Epithelial cell of esophagus (primary cell): Measurements from ENCODE around the gene CUBN.

ENCODE experiments used
- DNase-seq: peaks from one replicate; pipeline ENCODE4 v3.0.0; 2010; ENCODE audit warnings: low read depth
- H3K4me3 ChIP-seq: 2 replicates; pipeline ENCODE4 v1.5.1; 2011; ENCODE audit warnings: mild to moderate bottlenecking, low read length, control low read depth
- TF ChIP-seq, protein P1 (sequence below): IDR thresholded peaks from 2 replicates; pipeline ENCODE4 v1.5.1; 2011; ENCODE audit warnings: low read depth, mild to moderate bottlenecking, low read length, control low read depth, inconsistent platforms; ENCODE audit not compliant: insufficient read depth; ENCODE audit errors: missing control alignments

The CUBN gene

DNA sequence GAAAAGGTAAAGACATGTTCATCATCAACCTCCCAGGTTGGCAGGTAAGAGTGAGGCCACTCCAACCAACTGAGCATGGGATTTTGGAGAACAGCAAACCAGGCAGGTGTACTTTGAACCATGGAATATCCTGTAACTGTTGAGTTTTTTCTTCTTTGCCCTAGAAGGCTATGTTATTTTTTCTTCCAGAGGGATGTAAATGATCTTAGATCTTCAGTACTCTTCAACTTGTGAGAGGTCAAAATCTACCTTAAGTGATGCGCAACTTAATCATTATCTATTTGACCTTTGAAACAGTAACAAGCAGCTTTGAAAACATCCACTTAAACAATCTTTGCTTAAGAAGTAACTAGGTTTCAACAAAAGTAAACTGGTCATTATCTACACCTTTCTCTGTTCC, at the start of gene CUBN:
CUBN (minus strand) TSS at position 71 of the 400 bp plus-strand sequence; CDS start at position 25, 46 bp downstream.
- DNase-seq, result no peak
- TF ChIP-seq, protein P1, sequence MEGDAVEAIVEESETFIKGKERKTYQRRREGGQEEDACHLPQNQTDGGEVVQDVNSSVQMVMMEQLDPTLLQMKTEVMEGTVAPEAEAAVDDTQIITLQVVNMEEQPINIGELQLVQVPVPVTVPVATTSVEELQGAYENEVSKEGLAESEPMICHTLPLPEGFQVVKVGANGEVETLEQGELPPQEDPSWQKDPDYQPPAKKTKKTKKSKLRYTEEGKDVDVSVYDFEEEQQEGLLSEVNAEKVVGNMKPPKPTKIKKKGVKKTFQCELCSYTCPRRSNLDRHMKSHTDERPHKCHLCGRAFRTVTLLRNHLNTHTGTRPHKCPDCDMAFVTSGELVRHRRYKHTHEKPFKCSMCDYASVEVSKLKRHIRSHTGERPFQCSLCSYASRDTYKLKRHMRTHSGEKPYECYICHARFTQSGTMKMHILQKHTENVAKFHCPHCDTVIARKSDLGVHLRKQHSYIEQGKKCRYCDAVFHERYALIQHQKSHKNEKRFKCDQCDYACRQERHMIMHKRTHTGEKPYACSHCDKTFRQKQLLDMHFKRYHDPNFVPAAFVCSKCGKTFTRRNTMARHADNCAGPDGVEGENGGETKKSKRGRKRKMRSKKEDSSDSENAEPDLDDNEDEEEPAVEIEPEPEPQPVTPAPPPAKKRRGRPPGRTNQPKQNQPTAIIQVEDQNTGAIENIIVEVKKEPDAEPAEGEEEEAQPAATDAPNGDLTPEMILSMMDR, result no peak
- no peak within 1 kb of the TSS for H3K4me3 ChIP-seq

DNA sequence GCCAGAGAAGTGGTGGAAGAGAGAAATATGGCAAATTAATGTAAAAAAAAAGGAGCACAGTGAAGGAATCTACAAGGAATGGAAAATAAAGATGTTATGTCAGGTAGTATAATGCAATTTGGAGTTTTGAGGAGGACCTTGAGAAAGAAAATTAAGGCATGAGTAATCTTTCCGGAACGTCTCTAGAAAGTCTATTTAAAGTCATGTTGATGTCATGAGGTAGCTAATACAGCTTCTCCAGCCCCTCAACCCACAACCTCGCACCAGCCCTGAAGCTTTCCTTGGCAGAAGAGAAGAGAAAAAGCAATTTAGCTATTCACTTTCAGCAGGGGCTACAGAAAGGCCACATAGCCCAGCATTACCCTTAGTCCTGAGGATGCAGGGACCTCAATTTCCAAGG, 49.4 kb upstream of the CUBN start:
- no peak for DNase-seq
- TF ChIP-seq, protein P1, result no peak
- no peak overlapping the region for H3K4me3 ChIP-seq

DNA sequence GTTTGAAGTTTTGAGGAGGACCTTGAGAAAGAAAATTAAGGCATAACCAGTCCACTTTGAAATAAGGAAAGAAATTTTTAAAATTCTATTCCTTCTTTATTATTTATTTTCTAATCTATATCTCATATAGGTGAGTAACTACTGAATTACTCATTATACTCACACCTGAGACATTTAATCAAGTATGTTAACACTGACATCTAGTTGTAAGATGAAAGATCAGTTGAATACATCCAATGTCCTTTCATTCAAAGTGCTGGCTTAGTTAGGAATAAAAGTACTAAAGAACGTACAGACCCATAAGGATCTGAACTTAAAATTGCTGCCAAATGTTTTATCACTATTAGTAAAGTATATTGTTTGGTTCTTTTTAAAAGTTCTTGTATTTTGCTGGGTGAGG, 48.4 kb upstream of the CUBN start:
- H3K4me3 ChIP-seq, result no peak overlapping the region
- peak; percentile 43 for DNase-seq
- TF ChIP-seq, protein P1, result no peak

DNA sequence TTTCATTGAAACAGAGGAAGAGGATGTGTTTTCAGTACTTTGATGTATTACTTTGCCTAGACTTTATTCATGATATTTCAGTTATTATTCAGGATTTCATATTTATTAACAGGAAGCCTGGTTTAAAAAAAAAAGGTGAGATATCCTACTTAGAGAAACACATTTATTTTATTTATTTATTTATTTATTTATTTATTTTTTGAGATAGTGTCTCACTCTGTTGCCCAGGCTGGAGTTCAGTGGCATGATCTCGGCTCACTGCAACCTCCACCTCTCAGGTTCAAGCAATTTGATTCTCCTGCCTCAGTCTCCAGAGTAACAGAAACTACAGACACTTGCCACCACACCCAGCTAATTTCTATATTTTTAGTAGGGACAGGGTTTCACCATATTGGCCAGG, 47.4 kb upstream of the CUBN start:
- no peak overlapping the region for H3K4me3 ChIP-seq
- no peak for DNase-seq
- TF ChIP-seq, protein P1, result no peak

DNA sequence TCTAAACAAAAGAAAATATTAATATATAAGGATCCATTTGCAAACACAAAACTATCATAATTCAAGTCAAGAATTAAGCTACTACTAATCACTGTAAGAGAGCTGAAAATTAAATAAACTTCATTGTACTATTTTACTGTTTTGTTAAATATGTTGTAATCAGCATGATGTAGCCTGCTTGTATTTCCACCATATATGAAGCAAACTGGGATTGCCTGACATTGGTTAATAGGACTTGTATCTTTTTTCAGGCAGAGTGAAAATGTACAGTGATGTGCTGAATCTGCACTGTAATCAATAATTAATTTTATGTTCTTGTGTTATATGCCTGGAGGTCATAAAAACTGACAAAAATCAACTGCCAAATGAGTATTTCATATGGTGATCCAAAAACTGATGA, 46.5 kb upstream of the CUBN start:
- no peak for DNase-seq
- TF ChIP-seq, protein P1, result no peak
- no peak overlapping the region for H3K4me3 ChIP-seq

DNA sequence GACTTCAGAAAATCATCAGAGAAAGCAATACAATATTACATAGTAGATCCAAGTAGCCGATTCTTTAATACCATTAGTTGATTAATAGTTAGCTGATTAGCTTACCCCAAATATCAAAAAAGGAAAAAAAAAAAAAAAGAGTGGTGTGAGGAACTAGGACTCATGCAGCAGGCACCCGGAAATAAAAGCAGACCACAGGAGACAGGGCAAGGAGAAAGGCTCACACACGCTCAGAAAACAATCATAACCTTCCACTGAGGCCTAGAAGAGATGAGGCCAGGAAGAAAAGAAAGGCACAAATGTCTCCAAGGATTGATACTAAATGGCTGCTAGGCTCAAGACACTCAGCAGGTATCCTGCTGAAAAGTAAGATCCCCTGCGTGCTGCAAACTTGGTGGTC, 45.9 kb upstream of the CUBN start:
- TF ChIP-seq, protein P1, result no peak
- DNase-seq, result peak; percentile 19
- H3K4me3 ChIP-seq, result no peak overlapping the region

DNA sequence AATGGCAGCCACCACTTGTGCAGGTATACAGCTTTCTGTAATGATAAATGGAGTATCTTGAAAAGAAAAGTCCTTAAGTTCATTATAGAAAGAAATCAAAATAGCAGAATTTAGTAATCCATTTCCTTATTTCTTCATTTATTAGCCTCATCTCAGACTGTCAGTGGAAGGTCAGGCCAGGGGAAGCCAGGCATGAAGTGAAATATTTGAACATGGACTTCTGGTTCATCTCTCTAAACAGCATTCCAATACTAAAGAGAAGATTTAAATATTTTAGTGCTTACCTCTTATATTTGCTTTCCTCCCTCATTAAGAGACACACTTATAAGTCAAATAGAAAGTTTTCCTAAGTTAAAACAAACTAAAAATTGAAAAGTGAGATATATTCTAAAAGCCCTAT, 45.0 kb upstream of the CUBN start:
- H3K4me3 ChIP-seq, result no peak overlapping the region
- TF ChIP-seq, protein P1, result no peak

More for the DNA sequence above, 45.0 kb upstream of the CUBN start:
- no peak for DNase-seq
